ENCODE data around the gene ITPRID1.

The ITPRID1 gene

DNA sequence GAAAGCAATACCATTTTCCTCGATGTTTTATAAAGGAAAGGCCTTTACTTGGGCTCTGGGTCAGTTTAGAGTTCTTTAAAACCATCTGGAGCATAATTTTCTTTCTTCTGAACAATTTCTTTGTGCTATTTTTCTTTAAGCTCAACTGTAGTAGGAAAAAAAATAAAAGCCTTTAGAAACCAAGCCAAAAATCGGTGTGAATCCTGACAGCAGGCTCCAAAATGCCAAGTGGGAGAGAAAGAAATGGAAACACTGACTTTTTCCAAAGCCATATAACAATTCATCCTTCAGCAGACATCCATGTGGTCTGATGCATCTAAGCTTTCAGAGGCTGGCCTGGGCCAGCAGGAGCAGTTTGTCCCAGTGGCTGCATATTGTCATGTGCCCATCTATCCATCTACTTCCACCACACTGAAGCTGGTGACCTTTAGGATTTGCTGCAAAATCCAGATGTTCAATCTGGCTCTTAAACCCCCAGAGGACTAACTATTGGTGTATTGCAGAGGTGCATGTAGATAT, 23.0 kb upstream of the ITPRID1 start:
- H3K4me3 ChIP-seq (ENCODE audit: low read length, poor library complexity, severe bottlenecking) = no peak overlapping the region
- H3F3A ChIP-seq (ENCODE audit: low read depth) = no peaks in the 10 kb centered on the region
- H3K9me3 ChIP-seq (ENCODE audit: insufficient read depth, low read depth, low read length) = no peaks in the 10 kb centered on the region
- no peak overlapping the region for H3K4me2 ChIP-seq (ENCODE audit: low read depth, low read length, poor library complexity, severe bottlenecking)
- H3K79me2 ChIP-seq (ENCODE audit: insufficient read depth, low read length) = no peaks in the 10 kb centered on the region
- H3K36me3 ChIP-seq (ENCODE audit: insufficient read depth, low read length) = no peaks in the 10 kb centered on the region
- H2AFZ ChIP-seq (ENCODE audit: low read length) = no peak overlapping the region
- no peaks in the 10 kb centered on the region for H4K20me1 ChIP-seq (ENCODE audit: insufficient read depth, low read length, poor library complexity, severe bottlenecking)
- no peaks in the 10 kb centered on the region for H3K27me3 ChIP-seq (ENCODE audit: insufficient read depth, low read length, poor library complexity, severe bottlenecking)
- H3K9ac ChIP-seq (ENCODE audit: low read depth, low read length, poor library complexity, severe bottlenecking) = no peak overlapping the region
- no peaks in the 10 kb centered on the region for H3K4me1 ChIP-seq (ENCODE audit: insufficient read depth, low read length, poor library complexity, severe bottlenecking)
- TF ChIP-seq EZH2phosphoT487 (IDR thresholded peaks at IDR 0.05; ENCODE audit: borderline replicate concordance) = no peak
- TF ChIP-seq, protein P1, sequence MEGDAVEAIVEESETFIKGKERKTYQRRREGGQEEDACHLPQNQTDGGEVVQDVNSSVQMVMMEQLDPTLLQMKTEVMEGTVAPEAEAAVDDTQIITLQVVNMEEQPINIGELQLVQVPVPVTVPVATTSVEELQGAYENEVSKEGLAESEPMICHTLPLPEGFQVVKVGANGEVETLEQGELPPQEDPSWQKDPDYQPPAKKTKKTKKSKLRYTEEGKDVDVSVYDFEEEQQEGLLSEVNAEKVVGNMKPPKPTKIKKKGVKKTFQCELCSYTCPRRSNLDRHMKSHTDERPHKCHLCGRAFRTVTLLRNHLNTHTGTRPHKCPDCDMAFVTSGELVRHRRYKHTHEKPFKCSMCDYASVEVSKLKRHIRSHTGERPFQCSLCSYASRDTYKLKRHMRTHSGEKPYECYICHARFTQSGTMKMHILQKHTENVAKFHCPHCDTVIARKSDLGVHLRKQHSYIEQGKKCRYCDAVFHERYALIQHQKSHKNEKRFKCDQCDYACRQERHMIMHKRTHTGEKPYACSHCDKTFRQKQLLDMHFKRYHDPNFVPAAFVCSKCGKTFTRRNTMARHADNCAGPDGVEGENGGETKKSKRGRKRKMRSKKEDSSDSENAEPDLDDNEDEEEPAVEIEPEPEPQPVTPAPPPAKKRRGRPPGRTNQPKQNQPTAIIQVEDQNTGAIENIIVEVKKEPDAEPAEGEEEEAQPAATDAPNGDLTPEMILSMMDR (conservative IDR thresholded peaks at IDR 0.05; ENCODE audit: low read length) = no peak
- H3K9me2 ChIP-seq (replicated peaks; ENCODE audit: low read depth, low read length) = no peaks in the 10 kb centered on the region

DNA sequence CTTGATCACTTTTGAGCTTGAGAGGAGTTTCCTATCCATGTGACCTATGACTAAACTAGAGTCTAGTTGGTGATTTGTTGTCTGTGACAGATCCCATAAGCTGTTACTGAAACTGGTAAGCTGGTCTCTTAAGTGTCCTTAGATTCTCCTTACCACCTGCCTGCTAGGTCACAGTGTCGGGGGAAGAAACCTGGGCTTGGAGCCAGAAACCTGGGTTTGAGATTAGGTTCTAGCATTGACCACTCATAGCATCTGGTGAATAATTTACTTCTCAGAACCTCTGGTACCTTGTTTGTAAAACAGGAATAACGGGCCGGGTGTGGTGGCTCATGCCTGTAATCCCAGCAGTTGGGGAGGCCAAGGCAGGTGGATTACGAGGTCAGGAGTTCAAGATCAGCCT, 21.8 kb upstream of the ITPRID1 start:
- Histone ChIP-seq H3K27me3 (ENCODE audit: insufficient read depth, low read length, poor library complexity, severe bottlenecking) (no peaks in the 10 kb centered on the region), H3K36me3 (ENCODE audit: insufficient read depth, low read length) (no peaks in the 10 kb centered on the region), H3K4me3 (ENCODE audit: low read length, poor library complexity, severe bottlenecking) (no peak overlapping the region), H3F3A (ENCODE audit: low read depth) (no peaks in the 10 kb centered on the region), H2AFZ (ENCODE audit: low read length) (no peak overlapping the region), H3K9me3 (ENCODE audit: insufficient read depth, low read depth, low read length) (no peaks in the 10 kb centered on the region), H3K9ac (ENCODE audit: low read depth, low read length, poor library complexity, severe bottlenecking) (no peak overlapping the region), H4K20me1 (ENCODE audit: insufficient read depth, low read length, poor library complexity, severe bottlenecking) (no peaks in the 10 kb centered on the region), H3K79me2 (ENCODE audit: insufficient read depth, low read length) (no peaks in the 10 kb centered on the region), H3K9me2 (replicated peaks; ENCODE audit: low read depth, low read length) (no peaks in the 10 kb centered on the region), H3K4me1 (ENCODE audit: insufficient read depth, low read length, poor library complexity, severe bottlenecking) (no peaks in the 10 kb centered on the region), H3K4me2 (ENCODE audit: low read depth, low read length, poor library complexity, severe bottlenecking) (no peak overlapping the region)
- TF ChIP-seq, protein P1 (conservative IDR thresholded peaks at IDR 0.05; ENCODE audit: low read length) = no peak
- no peak for TF ChIP-seq EZH2phosphoT487 (IDR thresholded peaks at IDR 0.05; ENCODE audit: borderline replicate concordance)

DNA sequence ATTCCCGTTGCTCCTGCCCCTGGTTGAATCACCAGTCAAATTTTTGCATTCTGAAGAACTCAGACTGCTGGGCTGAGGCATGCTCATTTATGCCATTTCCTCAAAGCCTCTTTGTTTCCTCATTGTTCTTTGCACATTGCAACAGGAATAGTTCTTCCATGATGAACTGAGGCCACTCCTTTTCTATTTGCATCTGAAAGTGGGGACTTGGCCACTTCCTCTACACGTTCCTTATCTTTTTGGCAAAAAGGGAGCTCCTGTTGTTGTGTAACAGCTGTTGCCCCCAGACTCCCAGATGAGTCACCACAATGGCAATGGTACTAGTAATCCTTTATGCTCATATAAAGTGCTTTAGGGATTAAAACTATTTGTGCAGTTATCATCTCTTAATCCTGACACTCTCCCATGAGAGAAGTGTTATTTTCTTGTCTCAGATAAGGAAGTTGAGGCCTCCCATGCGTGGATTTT, 20.1 kb upstream of the ITPRID1 start:
- Histone ChIP-seq H2AFZ (ENCODE audit: low read length) (no peak overlapping the region), H3F3A (ENCODE audit: low read depth) (no peaks in the 10 kb centered on the region), H3K4me3 (ENCODE audit: low read length, poor library complexity, severe bottlenecking) (no peak overlapping the region), H3K4me1 (ENCODE audit: insufficient read depth, low read length, poor library complexity, severe bottlenecking) (no peaks in the 10 kb centered on the region), H4K20me1 (ENCODE audit: insufficient read depth, low read length, poor library complexity, severe bottlenecking) (no peaks in the 10 kb centered on the region), H3K4me2 (ENCODE audit: low read depth, low read length, poor library complexity, severe bottlenecking) (no peak overlapping the region), H3K27me3 (ENCODE audit: insufficient read depth, low read length, poor library complexity, severe bottlenecking) (no peaks in the 10 kb centered on the region), H3K79me2 (ENCODE audit: insufficient read depth, low read length) (no peaks in the 10 kb centered on the region), H3K36me3 (ENCODE audit: insufficient read depth, low read length) (no peaks in the 10 kb centered on the region), H3K9ac (ENCODE audit: low read depth, low read length, poor library complexity, severe bottlenecking) (no peak overlapping the region), H3K9me2 (replicated peaks; ENCODE audit: low read depth, low read length) (no peaks in the 10 kb centered on the region), H3K9me3 (ENCODE audit: insufficient read depth, low read depth, low read length) (no peaks in the 10 kb centered on the region)
- no peak for TF ChIP-seq EZH2phosphoT487 (IDR thresholded peaks at IDR 0.05; ENCODE audit: borderline replicate concordance)
- TF ChIP-seq, protein P1 (conservative IDR thresholded peaks at IDR 0.05; ENCODE audit: low read length) = no peak
